Stimulated activated CD4-positive, alpha-beta T cell treated with anti-CD3 and anti-CD28 coated beads, Interleukin-1b, Interleukin-23, amount 100 ng/mL, for 4 hours (primary cell): ENCODE data around the gene SUCLG2.
"Not testable (repeated sequence)": the region's sequence is repeated elsewhere in the genome, so short reads cannot be mapped to it uniquely, and the experiment has no call there.

Experiments
- DNase-seq, 2 donors: peaks; one replicate each; pipeline ENCODE4 v3.0.0-alpha.2; 2020; ENCODE audit warnings: low read depth in 2 of 2

The SUCLG2 gene

GRCh38 chr3:67561266-67561665, 93.1 kb downstream of the SUCLG2 start:
- no peak for DNase-seq

- no peak for DNase-seq
Observed at GRCh38 chr3:67559029-67559605, 95.3 kb downstream of the SUCLG2 start.

- DNase-seq = no peak
Observed at GRCh38 chr3:67558426-67558825, 96.0 kb downstream of the SUCLG2 start.

- no peak for DNase-seq
Observed at GRCh38 chr3:67557848-67558355, 96.5 kb downstream of the SUCLG2 start.

- DNase-seq = no peak
Observed at GRCh38 chr3:67551361-67552016, 102.9 kb downstream of the SUCLG2 start.

- DNase-seq = no peak
Observed at GRCh38 chr3:67550541-67550940, 103.9 kb downstream of the SUCLG2 start.

- DNase-seq = not testable (repeated sequence)
Observed at GRCh38 chr3:67542502-67543250, 111.7 kb downstream of the SUCLG2 start.

- no peak for DNase-seq
Observed at GRCh38 chr3:67540198-67540894, 114.1 kb downstream of the SUCLG2 start.

GRCh38 chr3:67537203-67537602, 117.2 kb downstream of the SUCLG2 start:
- DNase-seq = not testable (repeated sequence)

GRCh38 chr3:67535006-67535405, 119.4 kb downstream of the SUCLG2 start:
- DNase-seq = no peak

GRCh38 chr3:67534594-67534993, 119.8 kb downstream of the SUCLG2 start:
- no peak for DNase-seq

GRCh38 chr3:67531181-67532101, 123.0 kb downstream of the SUCLG2 start:
- DNase-seq = no peak

GRCh38 chr3:67529915-67530314, 124.5 kb downstream of the SUCLG2 start:
- no peak for DNase-seq

GRCh38 chr3:67529337-67529736, 125.1 kb downstream of the SUCLG2 start:
- no peak for DNase-seq

GRCh38 chr3:67526246-67526645, 128.2 kb downstream of the SUCLG2 start:
- no peak for DNase-seq

- DNase-seq = no peak
Observed at GRCh38 chr3:67524046-67524445, 130.4 kb downstream of the SUCLG2 start.

GRCh38 chr3:67522081-67522480, 132.3 kb downstream of the SUCLG2 start:
- DNase-seq = no peak

- DNase-seq = no peak
Observed at GRCh38 chr3:67521053-67521646, 133.3 kb downstream of the SUCLG2 start.

GRCh38 chr3:67518236-67518635, 136.2 kb downstream of the SUCLG2 start:
- DNase-seq = no peak

- DNase-seq = no peak
Observed at GRCh38 chr3:67517781-67518180, 136.6 kb downstream of the SUCLG2 start.

GRCh38 chr3:67516496-67516895, 137.9 kb downstream of the SUCLG2 start:
- DNase-seq = no peak
